ENCODE data around the gene SRGAP1.

SRGAP1 gene

DNA sequence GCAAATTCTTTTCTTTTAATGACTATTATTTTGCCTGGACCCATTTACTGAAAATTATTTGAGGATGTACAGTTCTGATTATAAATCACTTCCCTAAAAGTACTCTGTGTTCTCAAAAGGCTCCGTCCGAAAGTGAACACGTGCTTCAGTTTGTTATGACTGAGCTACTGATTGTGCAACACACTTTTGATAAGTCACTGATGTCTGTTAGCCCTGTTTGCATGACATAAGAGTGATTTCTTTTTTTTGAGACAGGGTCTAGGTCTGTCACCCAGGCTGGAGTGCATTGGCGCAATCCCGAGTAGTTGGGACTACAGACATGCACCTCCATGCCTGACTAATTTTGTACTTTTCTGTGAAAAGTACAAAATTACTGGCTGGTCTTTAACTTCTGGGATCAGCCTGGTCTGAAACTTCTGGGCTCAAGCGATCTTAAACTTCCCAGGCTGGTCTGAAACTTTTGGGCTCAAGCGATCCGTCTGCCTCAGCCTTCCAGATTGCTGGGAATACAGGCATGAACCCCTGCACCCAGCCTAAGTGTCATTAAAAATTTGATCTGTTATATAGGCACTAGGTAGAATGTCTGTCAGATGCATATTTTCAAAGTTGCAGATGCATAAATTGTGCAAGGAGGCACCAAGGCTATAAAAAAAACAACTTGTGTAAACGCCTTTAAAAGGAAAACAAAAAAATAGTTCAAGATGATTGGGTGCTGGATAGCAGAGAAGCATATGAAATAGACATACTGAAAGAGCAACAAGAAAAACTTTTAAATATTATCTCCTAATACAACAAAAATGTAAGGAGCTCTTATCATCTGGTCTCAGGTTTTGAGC is 111.5 kb downstream of the SRGAP1 start:
- no peak for TF ChIP-seq TAF1 (IDR thresholded peaks at IDR 0.05; ENCODE audit: borderline replicate concordance, insufficient read depth, low read length)
- TF ChIP-seq, protein P1, sequence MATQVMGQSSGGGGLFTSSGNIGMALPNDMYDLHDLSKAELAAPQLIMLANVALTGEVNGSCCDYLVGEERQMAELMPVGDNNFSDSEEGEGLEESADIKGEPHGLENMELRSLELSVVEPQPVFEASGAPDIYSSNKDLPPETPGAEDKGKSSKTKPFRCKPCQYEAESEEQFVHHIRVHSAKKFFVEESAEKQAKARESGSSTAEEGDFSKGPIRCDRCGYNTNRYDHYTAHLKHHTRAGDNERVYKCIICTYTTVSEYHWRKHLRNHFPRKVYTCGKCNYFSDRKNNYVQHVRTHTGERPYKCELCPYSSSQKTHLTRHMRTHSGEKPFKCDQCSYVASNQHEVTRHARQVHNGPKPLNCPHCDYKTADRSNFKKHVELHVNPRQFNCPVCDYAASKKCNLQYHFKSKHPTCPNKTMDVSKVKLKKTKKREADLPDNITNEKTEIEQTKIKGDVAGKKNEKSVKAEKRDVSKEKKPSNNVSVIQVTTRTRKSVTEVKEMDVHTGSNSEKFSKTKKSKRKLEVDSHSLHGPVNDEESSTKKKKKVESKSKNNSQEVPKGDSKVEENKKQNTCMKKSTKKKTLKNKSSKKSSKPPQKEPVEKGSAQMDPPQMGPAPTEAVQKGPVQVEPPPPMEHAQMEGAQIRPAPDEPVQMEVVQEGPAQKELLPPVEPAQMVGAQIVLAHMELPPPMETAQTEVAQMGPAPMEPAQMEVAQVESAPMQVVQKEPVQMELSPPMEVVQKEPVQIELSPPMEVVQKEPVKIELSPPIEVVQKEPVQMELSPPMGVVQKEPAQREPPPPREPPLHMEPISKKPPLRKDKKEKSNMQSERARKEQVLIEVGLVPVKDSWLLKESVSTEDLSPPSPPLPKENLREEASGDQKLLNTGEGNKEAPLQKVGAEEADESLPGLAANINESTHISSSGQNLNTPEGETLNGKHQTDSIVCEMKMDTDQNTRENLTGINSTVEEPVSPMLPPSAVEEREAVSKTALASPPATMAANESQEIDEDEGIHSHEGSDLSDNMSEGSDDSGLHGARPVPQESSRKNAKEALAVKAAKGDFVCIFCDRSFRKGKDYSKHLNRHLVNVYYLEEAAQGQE (IDR thresholded peaks at IDR 0.05; ENCODE audit: insufficient read depth in 1 of 2, low read depth in 2 of 2, low read length in 2 of 2): no peak
- TF ChIP-seq SIN3A (IDR thresholded peaks at IDR 0.05; ENCODE audit: borderline replicate concordance, insufficient read depth, low read length): no peak
- no peak for TF ChIP-seq FOXP2 (optimal IDR thresholded peaks at IDR 0.05; ENCODE audit: borderline replicate concordance, extremely low read depth, extremely low read length, insufficient read depth)
- no peak for TF ChIP-seq POLR2AphosphoS5 (IDR thresholded peaks at IDR 0.05; ENCODE audit: low read depth, low read length)

DNA sequence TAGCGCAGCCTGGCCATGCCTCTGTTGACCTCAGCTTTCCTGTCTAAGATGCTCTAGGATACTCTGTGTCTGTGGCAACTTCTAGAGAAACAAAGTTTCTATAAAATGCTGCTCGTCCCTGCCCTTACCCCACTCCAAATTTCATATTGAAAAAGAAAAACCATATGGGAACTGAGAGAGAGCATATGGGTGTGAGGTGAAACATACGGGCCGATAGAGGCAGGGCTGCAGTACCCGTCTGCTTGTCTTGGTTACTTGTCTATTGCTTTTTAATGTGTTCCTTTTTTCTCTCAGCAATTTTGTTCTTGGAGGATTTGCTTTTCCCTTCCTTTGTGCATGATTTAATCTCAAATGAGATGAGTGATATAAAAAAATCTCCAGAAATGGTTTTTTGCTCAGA is 113.0 kb downstream of the SRGAP1 start:
- TF ChIP-seq SIN3A (IDR thresholded peaks at IDR 0.05; ENCODE audit: borderline replicate concordance, insufficient read depth, low read length) (no peak), POLR2AphosphoS5 (IDR thresholded peaks at IDR 0.05; ENCODE audit: low read depth, low read length) (no peak), FOXP2 (optimal IDR thresholded peaks at IDR 0.05; ENCODE audit: borderline replicate concordance, extremely low read depth, extremely low read length, insufficient read depth) (no peak), TAF1 (IDR thresholded peaks at IDR 0.05; ENCODE audit: borderline replicate concordance, insufficient read depth, low read length) (no peak)
- TF ChIP-seq, protein P1 (IDR thresholded peaks at IDR 0.05; ENCODE audit: insufficient read depth in 1 of 2, low read depth in 2 of 2, low read length in 2 of 2): no peak

DNA sequence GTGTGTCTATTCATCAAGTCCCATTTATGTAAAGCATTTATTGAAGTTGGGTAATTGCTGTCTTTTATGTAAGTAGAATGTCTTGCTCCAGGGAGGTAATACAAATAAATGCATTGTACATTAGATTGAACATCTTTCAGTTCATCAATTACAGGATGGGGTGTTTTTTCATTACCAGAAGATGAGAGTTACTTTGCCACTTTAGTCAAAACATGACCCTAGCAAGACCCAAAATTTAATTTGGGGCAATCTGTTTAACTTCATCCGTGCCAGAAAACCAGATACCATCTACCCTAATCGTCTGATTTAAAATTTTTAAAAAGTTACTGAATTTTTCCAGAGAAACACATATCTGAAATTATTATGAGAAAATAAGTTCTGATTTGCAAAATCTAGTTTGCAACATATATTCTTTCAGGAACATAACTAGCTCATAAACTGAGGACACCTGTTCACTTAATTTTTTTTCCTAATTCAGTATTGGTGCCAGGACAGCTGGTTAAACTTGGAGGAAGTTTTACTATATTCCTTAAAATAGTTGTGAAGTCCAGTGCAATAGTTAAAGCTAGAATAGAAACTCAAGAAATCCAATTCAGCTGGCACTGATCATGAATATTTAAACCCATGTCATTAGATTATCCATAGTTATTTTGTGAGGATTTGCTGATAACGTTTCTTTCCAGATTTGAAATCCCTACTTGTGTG is 114.5 kb downstream of the SRGAP1 start:
- TF ChIP-seq TAF1 (IDR thresholded peaks at IDR 0.05; ENCODE audit: borderline replicate concordance, insufficient read depth, low read length) (no peak), FOXP2 (optimal IDR thresholded peaks at IDR 0.05; ENCODE audit: borderline replicate concordance, extremely low read depth, extremely low read length, insufficient read depth) (no peak), POLR2AphosphoS5 (IDR thresholded peaks at IDR 0.05; ENCODE audit: low read depth, low read length) (no peak), SIN3A (IDR thresholded peaks at IDR 0.05; ENCODE audit: borderline replicate concordance, insufficient read depth, low read length) (no peak)
- TF ChIP-seq, protein P1 (IDR thresholded peaks at IDR 0.05; ENCODE audit: insufficient read depth in 1 of 2, low read depth in 2 of 2, low read length in 2 of 2): no peak

DNA sequence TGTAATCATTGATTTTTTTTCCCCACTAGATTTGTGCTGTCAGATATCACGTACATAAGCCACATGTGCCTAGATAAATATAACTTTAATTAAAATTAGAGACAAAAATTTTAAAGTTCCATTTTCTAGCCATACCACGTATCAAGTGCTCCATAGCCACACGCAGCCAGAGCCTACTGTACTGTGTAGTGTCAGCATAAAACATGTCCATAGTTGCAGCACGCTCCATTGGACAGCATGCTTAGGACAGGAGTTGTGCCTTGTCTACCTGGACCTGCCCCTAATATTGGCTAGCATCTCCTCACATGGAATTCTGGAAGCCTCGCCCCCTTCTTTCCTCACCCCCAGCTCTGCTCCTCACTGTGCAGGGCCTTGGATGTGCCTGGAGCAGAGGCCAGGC is 116.5 kb downstream of the SRGAP1 start:
- no peak for TF ChIP-seq TAF1 (IDR thresholded peaks at IDR 0.05; ENCODE audit: borderline replicate concordance, insufficient read depth, low read length)
- TF ChIP-seq, protein P1 (IDR thresholded peaks at IDR 0.05; ENCODE audit: insufficient read depth in 1 of 2, low read depth in 2 of 2, low read length in 2 of 2): no peak
- TF ChIP-seq SIN3A (IDR thresholded peaks at IDR 0.05; ENCODE audit: borderline replicate concordance, insufficient read depth, low read length): no peak

All from PFSK-1 (cell line).